HepG2 (cell line): ENCODE data around the gene LIMA1. TPM values are rescaled to one million over a fixed set of nuclear protein-coding genes. Genes with fewer than 3 reads are reported as not detected.

Source experiments
- ATRX ChIP-seq: sonication (generic); formaldehyde crosslinking; IDR thresholded peaks from 2 replicates; pipeline ENCODE4 v1.4.0; 2020; ENCODE audit warnings: missing genetic modification reagents, borderline replicate concordance
- CCAR2 ChIP-seq: fragments of 200-400 bp; formaldehyde crosslinking; optimal IDR thresholded peaks from 2 replicates; pipeline ENCODE3; 2018; ENCODE audit warnings: low read depth, mild to moderate bottlenecking, low read length, moderate library complexity
- ESRRA ChIP-seq: sonication (generic); formaldehyde crosslinking; IDR thresholded peaks from 2 replicates; pipeline ENCODE4 v1.5.1; 2020; ENCODE audit warnings: mild to moderate bottlenecking, low read depth, missing genetic modification reagents
- FIP1L1 ChIP-seq: fragments of 200-400 bp; formaldehyde crosslinking; IDR thresholded peaks from 2 replicates; pipeline ENCODE4 v1.6.1; 2018; ENCODE audit warnings: low read depth, mild to moderate bottlenecking, low read length, moderate library complexity, borderline replicate concordance; ENCODE audit not compliant: insufficient read depth
- HIC2 ChIP-seq: sonication (generic); formaldehyde crosslinking; IDR thresholded peaks from 2 replicates; pipeline ENCODE4 v1.9.0; 2022; ENCODE audit warnings: low read depth, missing genetic modification reagents
- HOXD1 ChIP-seq: sonication (generic); formaldehyde crosslinking; IDR thresholded peaks from 2 replicates; pipeline ENCODE4 v1.5.0; 2020; ENCODE audit warnings: missing genetic modification reagents
- PLRG1 ChIP-seq: fragments of 450-650 bp; conservative IDR thresholded peaks from 2 replicates; pipeline ENCODE4 v1.6.1; 2016
- ZNF281 ChIP-seq: sonication (generic); formaldehyde crosslinking; IDR thresholded peaks from 2 replicates; pipeline ENCODE4 v1.4.0; 2020; ENCODE audit warnings: missing genetic modification reagents, borderline replicate concordance
- ZNF674 ChIP-seq: sonication (generic); formaldehyde crosslinking; IDR thresholded peaks from 2 replicates; pipeline ENCODE4 v1.5.0; 2020; ENCODE audit warnings: low read depth, mild to moderate bottlenecking, missing genetic modification reagents
- ZNF687 ChIP-seq: sonication (generic); formaldehyde crosslinking; IDR thresholded peaks from 2 replicates; pipeline ENCODE4 v1.5.1; 2020; ENCODE audit warnings: mild to moderate bottlenecking, missing genetic modification reagents, moderate library complexity
- ZNF780A ChIP-seq: sonication (generic); formaldehyde crosslinking; IDR thresholded peaks from 2 replicates; pipeline ENCODE4 v1.8.0; 2022; ENCODE audit warnings: mild to moderate bottlenecking, missing genetic modification reagents, moderate library complexity
- polyA plus RNA-seq, 8 experiments: library from polyadenylated mRNA; depleted of rRNA in 3 of 8; stranded (reverse) in 7 of 8; unstranded in 1 of 8; fragments of >200 nt; fragmentation: Illumina TruSeq in 4 of 8; extraction: Trizol in 4 of 8; gene quantifications; 2 replicates each; pipeline versions ENCODE4 v1.2.1 to v1.2.3, GENCODE V29; 2011 to 2016; ENCODE audit warnings: low read depth in 4 of 8, missing spikeins in 1 of 8, mixed read lengths in 1 of 8; ENCODE audit not compliant: insufficient read depth in 1 of 8
- total RNA-seq, 5 experiments: library from RNA; depleted of rRNA; stranded (reverse); fragments of >200 nt; fragmentation: Illumina TruSeq; extraction: Trizol; gene quantifications; 2 replicates each; pipeline ENCODE4 v1.2.3, GENCODE V29; 2016; ENCODE audit warnings: low read depth in 1 of 5
- TF ChIP-seq, protein P1 (sequence below): sonication (generic); formaldehyde crosslinking; IDR thresholded peaks from 2 replicates; pipeline ENCODE4 v1.4.0; 2020; ENCODE audit warnings: mild to moderate bottlenecking, missing genetic modification reagents, borderline replicate concordance
- TF ChIP-seq, protein P2 (sequence below): sonication (generic); formaldehyde crosslinking; conservative IDR thresholded peaks from 2 replicates; pipeline ENCODE4 v1.8.0; 2022; ENCODE audit warnings: low read depth, missing genetic modification reagents

LIMA1 gene
- total and polyA plus RNA-seq, 2 of the 13 experiments (the other 11 are each of a cell fraction or from before 2014, with no cell fraction given): 13.0 to 19.8 TPM

- no peak for TF ChIP-seq ZNF780A (CRISPR knock-in tag)
- TF ChIP-seq, protein P1, sequence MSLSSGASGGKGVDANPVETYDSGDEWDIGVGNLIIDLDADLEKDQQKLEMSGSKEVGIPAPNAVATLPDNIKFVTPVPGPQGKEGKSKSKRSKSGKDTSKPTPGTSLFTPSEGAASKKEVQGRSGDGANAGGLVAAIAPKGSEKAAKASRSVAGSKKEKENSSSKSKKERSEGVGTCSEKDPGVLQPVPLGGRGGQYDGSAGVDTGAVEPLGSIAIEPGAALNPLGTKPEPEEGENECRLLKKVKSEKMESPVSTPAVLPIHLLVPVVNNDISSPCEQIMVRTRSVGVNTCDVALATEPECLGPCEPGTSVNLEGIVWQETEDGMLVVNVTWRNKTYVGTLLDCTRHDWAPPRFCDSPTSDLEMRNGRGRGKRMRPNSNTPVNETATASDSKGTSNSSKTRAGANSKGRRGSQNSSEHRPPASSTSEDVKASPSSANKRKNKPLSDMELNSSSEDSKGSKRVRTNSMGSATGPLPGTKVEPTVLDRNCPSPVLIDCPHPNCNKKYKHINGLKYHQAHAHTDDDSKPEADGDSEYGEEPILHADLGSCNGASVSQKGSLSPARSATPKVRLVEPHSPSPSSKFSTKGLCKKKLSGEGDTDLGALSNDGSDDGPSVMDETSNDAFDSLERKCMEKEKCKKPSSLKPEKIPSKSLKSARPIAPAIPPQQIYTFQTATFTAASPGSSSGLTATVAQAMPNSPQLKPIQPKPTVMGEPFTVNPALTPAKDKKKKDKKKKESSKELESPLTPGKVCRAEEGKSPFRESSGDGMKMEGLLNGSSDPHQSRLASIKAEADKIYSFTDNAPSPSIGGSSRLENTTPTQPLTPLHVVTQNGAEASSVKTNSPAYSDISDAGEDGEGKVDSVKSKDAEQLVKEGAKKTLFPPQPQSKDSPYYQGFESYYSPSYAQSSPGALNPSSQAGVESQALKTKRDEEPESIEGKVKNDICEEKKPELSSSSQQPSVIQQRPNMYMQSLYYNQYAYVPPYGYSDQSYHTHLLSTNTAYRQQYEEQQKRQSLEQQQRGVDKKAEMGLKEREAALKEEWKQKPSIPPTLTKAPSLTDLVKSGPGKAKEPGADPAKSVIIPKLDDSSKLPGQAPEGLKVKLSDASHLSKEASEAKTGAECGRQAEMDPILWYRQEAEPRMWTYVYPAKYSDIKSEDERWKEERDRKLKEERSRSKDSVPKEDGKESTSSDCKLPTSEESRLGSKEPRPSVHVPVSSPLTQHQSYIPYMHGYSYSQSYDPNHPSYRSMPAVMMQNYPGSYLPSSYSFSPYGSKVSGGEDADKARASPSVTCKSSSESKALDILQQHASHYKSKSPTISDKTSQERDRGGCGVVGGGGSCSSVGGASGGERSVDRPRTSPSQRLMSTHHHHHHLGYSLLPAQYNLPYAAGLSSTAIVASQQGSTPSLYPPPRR: peak; percentile 69; the same call in 1 of the 2 replicates
- no peak for TF ChIP-seq ZNF281
- TF ChIP-seq, protein P2, sequence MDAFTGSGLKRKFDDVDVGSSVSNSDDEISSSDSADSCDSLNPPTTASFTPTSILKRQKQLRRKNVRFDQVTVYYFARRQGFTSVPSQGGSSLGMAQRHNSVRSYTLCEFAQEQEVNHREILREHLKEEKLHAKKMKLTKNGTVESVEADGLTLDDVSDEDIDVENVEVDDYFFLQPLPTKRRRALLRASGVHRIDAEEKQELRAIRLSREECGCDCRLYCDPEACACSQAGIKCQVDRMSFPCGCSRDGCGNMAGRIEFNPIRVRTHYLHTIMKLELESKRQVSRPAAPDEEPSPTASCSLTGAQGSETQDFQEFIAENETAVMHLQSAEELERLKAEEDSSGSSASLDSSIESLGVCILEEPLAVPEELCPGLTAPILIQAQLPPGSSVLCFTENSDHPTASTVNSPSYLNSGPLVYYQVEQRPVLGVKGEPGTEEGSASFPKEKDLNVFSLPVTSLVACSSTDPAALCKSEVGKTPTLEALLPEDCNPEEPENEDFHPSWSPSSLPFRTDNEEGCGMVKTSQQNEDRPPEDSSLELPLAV: no peak
- TF ChIP-seq ZNF674 (CRISPR knock-in tag): no peak
- TF ChIP-seq CCAR2: no peak
- TF ChIP-seq ZNF687 (CRISPR knock-in tag): no peak; the same call in 1 of the 2 replicates
- TF ChIP-seq ATRX (CRISPR knock-in tag): no peak
- no peak for TF ChIP-seq FIP1L1
- TF ChIP-seq ESRRA: no peak
- peak; percentile 36; the same call in 1 of the 2 replicates for TF ChIP-seq HIC2 (CRISPR knock-in tag)
- no peak for TF ChIP-seq HOXD1 (CRISPR knock-in tag)
- no peak for TF ChIP-seq PLRG1
Measured at GRCh38 chr12:50188241-50188781, 95.0 kb downstream of the LIMA1 start (continued).
